ENCODE results near the gene SAMD15.

DNA sequence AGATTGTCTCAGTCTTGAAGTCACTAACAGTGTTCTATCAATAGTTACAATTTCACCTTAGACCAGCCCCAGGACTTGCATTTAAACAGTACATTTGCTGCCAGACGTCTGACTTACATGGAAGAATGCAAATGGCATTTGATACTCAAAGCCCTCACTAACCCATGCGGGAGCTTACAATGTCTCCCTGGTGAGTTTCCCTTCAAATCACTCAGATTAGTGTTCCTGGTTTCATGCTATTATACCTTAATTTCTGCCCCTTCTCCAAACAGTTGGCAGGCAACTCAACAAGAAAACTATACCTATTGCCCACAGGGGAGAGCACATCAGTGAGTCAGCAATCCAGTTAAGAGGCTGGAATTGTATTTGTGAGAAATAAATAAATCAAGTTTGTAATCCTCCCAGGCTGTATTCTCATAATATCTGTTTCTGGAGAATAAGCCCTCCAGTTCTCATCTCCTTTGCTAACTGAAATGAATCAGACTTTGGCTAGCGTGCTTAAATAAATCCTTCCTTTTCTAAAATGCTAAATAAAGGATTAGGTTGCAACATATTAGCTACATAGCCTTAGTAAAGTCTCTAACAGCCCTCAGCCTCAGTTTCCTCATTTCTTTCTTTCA, 32.7 kb upstream of the SAMD15 start:
- TF ChIP-seq, protein P1, sequence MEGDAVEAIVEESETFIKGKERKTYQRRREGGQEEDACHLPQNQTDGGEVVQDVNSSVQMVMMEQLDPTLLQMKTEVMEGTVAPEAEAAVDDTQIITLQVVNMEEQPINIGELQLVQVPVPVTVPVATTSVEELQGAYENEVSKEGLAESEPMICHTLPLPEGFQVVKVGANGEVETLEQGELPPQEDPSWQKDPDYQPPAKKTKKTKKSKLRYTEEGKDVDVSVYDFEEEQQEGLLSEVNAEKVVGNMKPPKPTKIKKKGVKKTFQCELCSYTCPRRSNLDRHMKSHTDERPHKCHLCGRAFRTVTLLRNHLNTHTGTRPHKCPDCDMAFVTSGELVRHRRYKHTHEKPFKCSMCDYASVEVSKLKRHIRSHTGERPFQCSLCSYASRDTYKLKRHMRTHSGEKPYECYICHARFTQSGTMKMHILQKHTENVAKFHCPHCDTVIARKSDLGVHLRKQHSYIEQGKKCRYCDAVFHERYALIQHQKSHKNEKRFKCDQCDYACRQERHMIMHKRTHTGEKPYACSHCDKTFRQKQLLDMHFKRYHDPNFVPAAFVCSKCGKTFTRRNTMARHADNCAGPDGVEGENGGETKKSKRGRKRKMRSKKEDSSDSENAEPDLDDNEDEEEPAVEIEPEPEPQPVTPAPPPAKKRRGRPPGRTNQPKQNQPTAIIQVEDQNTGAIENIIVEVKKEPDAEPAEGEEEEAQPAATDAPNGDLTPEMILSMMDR (IDR thresholded peaks at IDR 0.05): no peak
- TF ChIP-seq POLR2A (IDR thresholded peaks at IDR 0.05): no peak

Data from lower leg skin (tissue), 3 donors.